Thyroid gland (tissue), 4 donors: Measurements from ENCODE around the gene PYGM. TPM values are rescaled to one million over a fixed set of nuclear protein-coding genes. Genes with fewer than 3 reads are reported as not detected.

Source experiments
- DNase-seq, 2 donors: peaks; one replicate each; pipeline ENCODE4 v3.0.0-alpha.2; 2019
- H3K27ac ChIP-seq, 3 donors: fragments of 200-600 bp; sonication (generic); 1 replicate in 2 of 3; 2 replicates in 1 of 3; pipeline ENCODE4 v1.5.1; 2016 to 2019; ENCODE audit warnings: mild to moderate bottlenecking in 1 of 3, moderate library complexity in 1 of 3
- H3K27me3 ChIP-seq: fragments of 200-600 bp; sonication (generic); one replicate; pipeline ENCODE4 v1.5.1; 2019
- H3K36me3 ChIP-seq, 2 donors: fragments of 200-600 bp; sonication (generic); one replicate each; pipeline ENCODE4 v1.5.1; 2016 to 2019
- H3K4me1 ChIP-seq, 2 donors: fragments of 200-600 bp; sonication (generic); one replicate each; pipeline ENCODE4 v1.5.1; 2017 to 2019
- H3K4me3 ChIP-seq, 3 donors: fragments of 200-600 bp; sonication (generic); replicated peaks in 1 of 3; 1 replicate in 2 of 3; 2 replicates in 1 of 3; pipeline ENCODE4 v1.5.1; 2016; ENCODE audit warnings: mild to moderate bottlenecking in 1 of 3
- H3K9me3 ChIP-seq: fragments of 200-600 bp; sonication (generic); one replicate; pipeline ENCODE4 v1.5.1; 2017
- POLR2A ChIP-seq, 2 donors: fragments of 450-650 bp; IDR thresholded peaks; one replicate each; pipeline ENCODE4 v1.6.1; 2017; ENCODE audit warnings: antibody characterized with exemption in 2 of 2, mild to moderate bottlenecking in 2 of 2, moderate library complexity in 1 of 2
- WGBS, 2 donors: methylation state at CpG; one replicate each; pipeline ENCODE4 v1.1.5; 2017; 5-methylcytosine and 5-hydroxymethylcytosine counted together
- intact Hi-C: fragments of 100-400 bp; cut with DNase I; formaldehyde crosslinking; loops from one replicate; pipeline ENCODE4 v1.15.1; 2023
- total RNA-seq, 4 donors: library from RNA; depleted of rRNA; stranded (reverse); fragments of >200 nt; gene quantifications; one replicate each; pipeline ENCODE4 v1.2.3, GENCODE V29; 2016
- TF ChIP-seq, protein P1 (sequence below), 6 experiments: fragments of 200-600 bp in 3 of 6; fragments of 450-650 bp in 3 of 6; sonication (generic) in 3 of 6; IDR thresholded peaks; one replicate each; pipeline ENCODE4 v1.5.1; 2016 to 2019; ENCODE audit warnings: antibody characterized with exemption in 6 of 6, mild to moderate bottlenecking in 2 of 6, inconsistent platforms in 1 of 6, moderate library complexity in 1 of 6

The PYGM gene
- total RNA-seq, 4 donors from 2014 or later, result 4.3 to 14.8 (median 6.7) TPM

DNA sequence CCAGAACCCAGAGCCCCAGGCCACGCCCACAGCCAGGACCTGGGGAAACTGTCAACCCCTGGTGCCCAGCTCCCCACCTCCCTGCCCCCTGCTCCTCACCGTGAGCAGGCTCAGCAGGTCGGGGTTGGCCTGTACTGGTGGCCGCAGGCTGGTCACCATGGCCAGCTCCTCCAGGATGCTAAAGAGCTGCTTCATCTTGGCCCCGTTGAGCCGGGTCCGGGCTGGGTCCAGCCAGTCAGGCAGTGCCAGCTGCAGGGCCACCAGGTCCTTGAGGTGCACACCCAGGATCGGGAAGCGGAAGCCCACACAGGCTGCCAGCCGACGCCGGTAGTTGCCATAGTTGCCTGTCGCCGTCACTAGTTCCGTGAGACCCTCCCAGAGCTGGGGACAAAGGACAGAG, 23.1 kb downstream of the PYGM start:
- Histone ChIP-seq H3K4me3 (no peak overlapping the region), H3K4me1 (no peaks in the 10 kb centered on the region), H3K27ac (no peak overlapping the region), H3K36me3 (no peaks in the 10 kb centered on the region), H3K27me3 (no peaks in the 10 kb centered on the region), H3K9me3 (no peaks in the 10 kb centered on the region)
- WGBS, 2 donors, result 88 to 95% methylated on average over 3 to 8 of the region's 15 CpGs
- TF ChIP-seq, protein P1, sequence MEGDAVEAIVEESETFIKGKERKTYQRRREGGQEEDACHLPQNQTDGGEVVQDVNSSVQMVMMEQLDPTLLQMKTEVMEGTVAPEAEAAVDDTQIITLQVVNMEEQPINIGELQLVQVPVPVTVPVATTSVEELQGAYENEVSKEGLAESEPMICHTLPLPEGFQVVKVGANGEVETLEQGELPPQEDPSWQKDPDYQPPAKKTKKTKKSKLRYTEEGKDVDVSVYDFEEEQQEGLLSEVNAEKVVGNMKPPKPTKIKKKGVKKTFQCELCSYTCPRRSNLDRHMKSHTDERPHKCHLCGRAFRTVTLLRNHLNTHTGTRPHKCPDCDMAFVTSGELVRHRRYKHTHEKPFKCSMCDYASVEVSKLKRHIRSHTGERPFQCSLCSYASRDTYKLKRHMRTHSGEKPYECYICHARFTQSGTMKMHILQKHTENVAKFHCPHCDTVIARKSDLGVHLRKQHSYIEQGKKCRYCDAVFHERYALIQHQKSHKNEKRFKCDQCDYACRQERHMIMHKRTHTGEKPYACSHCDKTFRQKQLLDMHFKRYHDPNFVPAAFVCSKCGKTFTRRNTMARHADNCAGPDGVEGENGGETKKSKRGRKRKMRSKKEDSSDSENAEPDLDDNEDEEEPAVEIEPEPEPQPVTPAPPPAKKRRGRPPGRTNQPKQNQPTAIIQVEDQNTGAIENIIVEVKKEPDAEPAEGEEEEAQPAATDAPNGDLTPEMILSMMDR (IDR thresholded peaks at IDR 0.05), result no peak
- DNase-seq, result no peak
- intact Hi-C loops, result no loop called here

GRCh38 chr11:64735725-64736259, 24.0 kb downstream of the PYGM start:
- Histone ChIP-seq H3K4me3 (no peak overlapping the region), H3K27ac (no peak overlapping the region), H3K9me3 (no peaks in the 10 kb centered on the region), H3K36me3 (no peaks in the 10 kb centered on the region), H3K27me3 (no peaks in the 10 kb centered on the region), H3K4me1 (no peaks in the 10 kb centered on the region)
- TF ChIP-seq POLR2A (IDR thresholded peaks at IDR 0.05), result no peak
- TF ChIP-seq, protein P1 (IDR thresholded peaks at IDR 0.05), result no peak
- no peak for DNase-seq
- intact Hi-C loops, result no loop called here
- WGBS, 2 donors, result 86 to 87% methylated on average over 3 to 8 of the region's 9 CpGs

DNA sequence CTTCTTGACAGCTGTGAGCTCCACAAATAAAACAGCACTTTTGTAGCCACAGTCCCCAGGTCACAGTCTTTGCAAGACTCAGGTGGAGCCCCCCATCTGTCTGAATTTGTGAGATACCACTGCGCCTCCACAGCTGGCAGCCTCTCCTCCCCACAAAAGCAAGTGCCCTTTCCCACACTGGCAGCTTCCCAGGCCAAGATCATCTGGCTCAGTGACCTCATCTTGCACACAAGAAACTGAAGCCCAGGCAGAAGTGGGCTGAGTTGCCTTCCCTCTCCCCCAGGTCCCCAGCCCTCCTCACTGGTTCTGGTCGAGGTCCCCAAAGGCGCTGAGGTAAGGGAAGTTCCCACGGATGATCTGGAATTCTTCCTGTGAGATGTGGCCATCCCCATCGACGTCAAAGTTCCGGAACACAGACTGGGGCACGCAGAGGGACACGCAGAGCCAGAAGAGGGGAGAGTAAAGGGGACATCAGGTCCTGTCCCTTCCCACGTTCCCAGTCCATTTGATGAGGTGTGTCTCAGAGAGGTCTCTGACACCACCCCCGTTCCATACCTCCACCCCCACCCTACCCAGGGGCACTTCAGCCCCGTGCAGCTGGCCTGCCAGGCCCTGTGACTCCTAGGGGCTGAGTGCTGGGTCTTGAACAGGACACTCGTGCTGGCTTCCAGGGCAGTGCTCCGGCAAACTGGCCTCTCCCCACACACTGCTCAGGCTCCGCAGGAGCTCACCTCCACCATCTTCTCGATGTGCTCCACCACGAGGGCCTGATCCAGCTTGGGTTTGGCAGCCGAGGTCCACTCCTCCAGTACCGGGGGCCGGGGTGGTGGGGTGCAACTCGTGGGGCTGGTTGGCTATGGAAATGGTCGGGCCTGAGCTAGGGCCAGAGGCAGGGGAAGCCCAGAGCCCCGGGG, 24.7 kb downstream of the PYGM start:
- 81 to 87% methylated on average over 19 to 21 of the region's 23 CpGs for WGBS, 2 donors
- intact Hi-C loops, result no loop called here
- TF ChIP-seq, protein P1 (IDR thresholded peaks at IDR 0.05), result no peak
- TF ChIP-seq POLR2A (IDR thresholded peaks at IDR 0.05), result no peak
- H3K4me3 ChIP-seq, result no peak overlapping the region
- no peak overlapping the region for H3K27ac ChIP-seq
- H3K27me3 ChIP-seq, result no peaks in the 10 kb centered on the region
- DNase-seq, result no peak
- no peaks in the 10 kb centered on the region for H3K4me1 ChIP-seq
- no peaks in the 10 kb centered on the region for H3K9me3 ChIP-seq
- no peaks in the 10 kb centered on the region for H3K36me3 ChIP-seq

DNA sequence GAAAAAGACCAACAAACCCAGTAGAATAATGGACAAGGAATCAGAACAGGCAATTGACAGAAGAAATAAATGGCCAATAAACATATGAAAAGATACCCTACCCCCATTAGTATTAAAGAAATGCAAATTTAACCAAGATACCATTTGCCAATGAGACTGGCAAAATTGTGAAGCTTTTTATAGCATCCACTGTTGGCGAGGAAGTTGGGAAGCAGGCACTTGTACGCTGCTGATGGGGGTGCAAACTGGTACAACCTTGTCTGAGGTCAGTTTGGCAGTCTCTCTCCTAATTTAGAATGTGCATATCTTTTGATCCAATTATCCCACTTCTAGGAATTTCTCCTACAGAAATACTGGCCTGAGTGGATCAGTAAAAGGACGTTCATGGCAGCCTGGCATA, 28.2 kb downstream of the PYGM start:
- no peaks in the 10 kb centered on the region for H3K36me3 ChIP-seq
- WGBS, 2 donors, result 87 to 95% methylated on average over 3 of the region's 3 CpGs

More for the DNA sequence above, 28.2 kb downstream of the PYGM start:
- Histone ChIP-seq H3K27me3 (no peaks in the 10 kb centered on the region), H3K4me3 (no peak overlapping the region), H3K4me1 (no peaks in the 10 kb centered on the region), H3K27ac (no peak overlapping the region), H3K9me3 (no peaks in the 10 kb centered on the region)
- TF ChIP-seq, protein P1 (IDR thresholded peaks at IDR 0.05), result no peak
- TF ChIP-seq POLR2A (IDR thresholded peaks at IDR 0.05), result no peak
- no peak for DNase-seq
- intact Hi-C loops, result no loop called here
